ENCODE data around the gene PDAP1.

The PDAP1 gene

GRCh38 chr7:99396418-99397296 is 11.7 kb downstream of the PDAP1 start:
- DNase-seq (ENCODE audit: low read depth) = no peak
- no peak for TF ChIP-seq CTCF (conservative IDR thresholded peaks at IDR 0.05; ENCODE audit: low read length)
- H3K4me3 ChIP-seq (ENCODE audit: low read length) = no peak overlapping the region

GRCh38 chr7:99395616-99396327 is 12.6 kb downstream of the PDAP1 start:
- no peak overlapping the region for H3K4me3 ChIP-seq (ENCODE audit: low read length)
- TF ChIP-seq CTCF (conservative IDR thresholded peaks at IDR 0.05; ENCODE audit: low read length) = 0 out of 2 replicates have a peak, but pooled peaks have one; percentile 8
- no peak for DNase-seq (ENCODE audit: low read depth)

GRCh38 chr7:99394188-99394502 is 14.3 kb downstream of the PDAP1 start:
- TF ChIP-seq CTCF (conservative IDR thresholded peaks at IDR 0.05; ENCODE audit: low read length) = no peak
- no peak for DNase-seq (ENCODE audit: low read depth)
- H3K4me3 ChIP-seq (ENCODE audit: low read length) = no peak overlapping the region

GRCh38 chr7:99393355-99394187 is 14.8 kb downstream of the PDAP1 start:
- peak overlapping the region; percentile 35 for H3K4me3 ChIP-seq (ENCODE audit: low read length)
- TF ChIP-seq CTCF (conservative IDR thresholded peaks at IDR 0.05; ENCODE audit: low read length) = no peak
- DNase-seq (ENCODE audit: low read depth) = no peak

GRCh38 chr7:99392659-99393354 is 15.6 kb downstream of the PDAP1 start:
- TF ChIP-seq CTCF (conservative IDR thresholded peaks at IDR 0.05; ENCODE audit: low read length) = no peak
- DNase-seq (ENCODE audit: low read depth) = peak; percentile 29
- H3K4me3 ChIP-seq (ENCODE audit: low read length) = peak overlapping the region; percentile 35

- H3K4me3 ChIP-seq (ENCODE audit: low read length) = no peak overlapping the region
- DNase-seq (ENCODE audit: low read depth) = no peak
- no peak for TF ChIP-seq CTCF (conservative IDR thresholded peaks at IDR 0.05; ENCODE audit: low read length)
These were observed 16.4 kb downstream of the PDAP1 start for GRCh38 chr7:99392046-99392445.

All from AG10803 (cell line).